Transverse colon (tissue), 4 donors: ENCODE data around the gene DOCK2. TPM values are rescaled to one million over a fixed set of nuclear protein-coding genes. Genes with fewer than 3 reads are reported as not detected.

Source experiments
- DNase-seq: peaks from one replicate; pipeline ENCODE4 v3.0.0-alpha.2; 2019
- H3K27ac ChIP-seq, 4 donors: fragments of 200-600 bp; sonication (generic); 2 replicates each; pipeline ENCODE4 v1.5.1; 2016 to 2018; ENCODE audit warnings: inconsistent platforms in 4 of 4
- H3K27me3 ChIP-seq: fragments of 200-600 bp; sonication (generic); 2 replicates; pipeline ENCODE4 v1.5.1; 2017; ENCODE audit warnings: inconsistent platforms
- H3K36me3 ChIP-seq, 4 donors: fragments of 200-600 bp; sonication (generic); 2 replicates each; pipeline ENCODE4 v1.5.1; 2017 to 2019; ENCODE audit warnings: inconsistent platforms in 4 of 4
- H3K4me1 ChIP-seq, 4 donors: fragments of 200-600 bp; sonication (generic); 2 replicates each; pipeline ENCODE4 v1.5.1; 2017 to 2020; ENCODE audit warnings: inconsistent platforms in 4 of 4
- H3K4me3 ChIP-seq, 4 donors: fragments of 200-600 bp; sonication (generic); 1 replicate in 1 of 4; 2 replicates in 3 of 4; pipeline versions ENCODE4 v1.5.1 to v1.6.1; 2017 to 2019; ENCODE audit warnings: inconsistent platforms in 4 of 4
- H3K9me3 ChIP-seq, 2 donors: fragments of 200-600 bp; sonication (generic); 2 replicates each; pipeline ENCODE4 v1.5.1; 2017 to 2019; ENCODE audit warnings: inconsistent platforms in 2 of 2
- CTCF ChIP-seq, 5 experiments: fragments of 200-600 bp in 3 of 5; fragments of 450-650 bp in 2 of 5; sonication (generic) in 3 of 5; IDR thresholded peaks; 1 replicate in 2 of 5; 2 replicates in 3 of 5; pipeline ENCODE4 v1.5.1; 2016 to 2017; ENCODE audit warnings: antibody characterized with exemption in 5 of 5, inconsistent platforms in 3 of 5, mild to moderate bottlenecking in 2 of 5, moderate library complexity in 1 of 5
- EP300 ChIP-seq: sonication (generic); formaldehyde crosslinking; IDR thresholded peaks from one replicate; pipeline ENCODE4 v1.6.1; 2017; ENCODE audit warnings: antibody characterized with exemption, low read depth
- POLR2A ChIP-seq: fragments of 450-650 bp; IDR thresholded peaks from one replicate; pipeline ENCODE4 v1.6.1; 2016; ENCODE audit warnings: antibody characterized with exemption, mild to moderate bottlenecking, moderate library complexity
- POLR2AphosphoS5 ChIP-seq, 3 donors: sonication (generic); formaldehyde crosslinking; IDR thresholded peaks; one replicate each; pipeline ENCODE4 v1.6.1; 2016; ENCODE audit warnings: antibody characterized with exemption in 3 of 3
- WGBS, 2 donors: methylation state at CpG; one replicate each; pipeline ENCODE4 v1.1.5; 2018; ENCODE audit warnings: low coverage in 1 of 2; 5-methylcytosine and 5-hydroxymethylcytosine counted together
- in situ Hi-C, 4 donors: fragments of 200-750 bp; cut with MboI; loops; one replicate each; pipeline versions ENCODE4 v1.15.0 to v1.15.1; 2017; ENCODE audit warnings: low sequenced_read_pairs in 3 of 4, low pct_ligation_motif_present in 1 of 4, low pct_unique_long_range_greater_than_20kb in 1 of 4
- intact Hi-C: fragments of 100-400 bp; cut with DNase I; formaldehyde crosslinking; loops from one replicate; pipeline ENCODE4 v1.15.1; 2023; ENCODE audit warnings: low total_unique reads
- total RNA-seq, 4 donors: library from RNA; depleted of rRNA; stranded (reverse); fragments of >200 nt; gene quantifications; one replicate each; pipeline ENCODE4 v1.1.0, GENCODE V29; 2016

Gene DOCK2
- total RNA-seq, 4 donors from 2014 or later: 8.3 to 24.0 (median 14.3) TPM

GRCh38 chr5:170104710-170105109, 467.6 kb downstream of the DOCK2 start:
- TF ChIP-seq EP300 (no peak), POLR2A (no peak), CTCF (IDR thresholded peaks at IDR 0.05) (no peak), POLR2AphosphoS5 (IDR thresholded peaks at IDR 0.05) (no peak)
- no peaks in the 10 kb centered on the region for H3K27me3 ChIP-seq
- intact Hi-C loops (no loop called here), in situ Hi-C loops (loop anchor here in 1 of 4 donors (10.0 kb wide), 1 partner anchor 80 kb away; no protein-coding TSS in a partner anchor)
- WGBS, 2 donors: 86 to 88% methylated on average over 5 to 26 of the region's 26 CpGs
- no peaks in the 10 kb centered on the region for H3K4me1 ChIP-seq
- H3K9me3 ChIP-seq: no peaks in the 10 kb centered on the region
- H3K27ac ChIP-seq: no peak overlapping the region
- DNase-seq: no peak
- no peak overlapping the region for H3K4me3 ChIP-seq
- H3K36me3 ChIP-seq: no peaks in the 10 kb centered on the region

- H3K36me3 ChIP-seq: no peaks in the 10 kb centered on the region
- intact Hi-C loops: no loop called here
- no peak within 1 kb of the TSS for H3K27ac ChIP-seq
- TF ChIP-seq POLR2A: no peak
- no peak for TF ChIP-seq EP300
- no peak for TF ChIP-seq POLR2AphosphoS5 (IDR thresholded peaks at IDR 0.05)
- TF ChIP-seq CTCF (IDR thresholded peaks at IDR 0.05): no peak
- no peak for DNase-seq
- 75% methylated on average over 52 of the region's 53 CpGs; no CpG with 5 or more reads in 1 of the 2 donors for WGBS, 2 donors
- H3K4me3 ChIP-seq: no peak within 1 kb of the TSS
- H3K4me1 ChIP-seq: no peaks in the 10 kb centered on the region
- no peaks in the 10 kb centered on the region for H3K9me3 ChIP-seq
- in situ Hi-C loops: loop anchor here in 1 of 4 donors (10.0 kb wide), 1 partner anchor 79 kb away; no protein-coding TSS in a partner anchor
- no peaks in the 10 kb centered on the region for H3K27me3 ChIP-seq
These were observed 468.9 kb downstream of the DOCK2 start, which contains the start of gene FOXI1 for GRCh38 chr5:170105642-170106611. TSS of gene FOXI1 (plus strand) at chr5:170105897. CDS start at chr5:170105958, 61 bp downstream.

- WGBS, 2 donors: 68 to 71% methylated on average over 1 to 2 of the region's 2 CpGs
- Histone ChIP-seq H3K27ac (no peak overlapping the region), H3K4me1 (no peaks in the 10 kb centered on the region), H3K36me3 (no peaks in the 10 kb centered on the region), H3K27me3 (no peaks in the 10 kb centered on the region), H3K9me3 (no peaks in the 10 kb centered on the region), H3K4me3 (no peak overlapping the region)
- in situ Hi-C loops (loop anchor here in 1 of 4 donors (10.0 kb wide), 1 partner anchor 77 kb away; no protein-coding TSS in a partner anchor), intact Hi-C loops (no loop called here)
- no peak for TF ChIP-seq POLR2AphosphoS5 (IDR thresholded peaks at IDR 0.05)
- TF ChIP-seq POLR2A: no peak
- TF ChIP-seq CTCF (IDR thresholded peaks at IDR 0.05): no peak
- no peak for TF ChIP-seq EP300
- no peak for DNase-seq
These were observed 470.6 kb downstream of the DOCK2 start for GRCh38 chr5:170107674-170108073.

- H3K36me3 ChIP-seq: no peaks in the 10 kb centered on the region
- in situ Hi-C loops (loop anchor here in 1 of 4 donors (10.0 kb wide), 1 partner anchor 76 kb away; no protein-coding TSS in a partner anchor), intact Hi-C loops (no loop called here)
- H3K27me3 ChIP-seq: no peaks in the 10 kb centered on the region
- H3K4me3 ChIP-seq: no peak overlapping the region
- no peaks in the 10 kb centered on the region for H3K9me3 ChIP-seq
- DNase-seq: no peak
- no peak for TF ChIP-seq POLR2AphosphoS5 (IDR thresholded peaks at IDR 0.05)
- TF ChIP-seq EP300: no peak
- no peak for TF ChIP-seq CTCF (IDR thresholded peaks at IDR 0.05)
- no peak for TF ChIP-seq POLR2A
- H3K27ac ChIP-seq: no peak overlapping the region
- no peaks in the 10 kb centered on the region for H3K4me1 ChIP-seq
- 72% methylated on average over 12 of the region's 12 CpGs; no CpG with 5 or more reads in 1 of the 2 donors for WGBS, 2 donors
These were observed 471.3 kb downstream of the DOCK2 start for GRCh38 chr5:170108266-170108785.
